K562 (cell line): ENCODE results near the gene P2RX1. TPM values are rescaled to one million over a fixed set of nuclear protein-coding genes. Genes with fewer than 3 reads are reported as not detected.

Experiments used
- CTBP1 ChIP-seq: fragments of 450-650 bp; IDR thresholded peaks from 2 replicates; pipeline ENCODE4 v1.6.1; 2016; ENCODE audit warnings: borderline replicate concordance
- CXXC5 ChIP-seq: fragments of 250-450 bp; sonication (Bioruptor Pico); IDR thresholded peaks from 2 replicates; pipeline ENCODE4 v1.8.0; 2022; ENCODE audit warnings: inconsistent platforms, mild to moderate bottlenecking, moderate library complexity
- E2F4 ChIP-seq: sonication (generic); formaldehyde crosslinking; IDR thresholded peaks from 2 replicates; pipeline ENCODE4 v1.8.0; 2022; ENCODE audit warnings: mild to moderate bottlenecking, low read depth, missing genetic modification reagents
- EP400 ChIP-seq: fragments of 450-650 bp; IDR thresholded peaks from 2 replicates; pipeline ENCODE4 v1.6.1; 2017; ENCODE audit warnings: antibody characterized with exemption, mild to moderate bottlenecking, moderate library complexity
- HDAC1 ChIP-seq, 2 experiments: fragments of 450-650 bp; IDR thresholded peaks; 2 replicates each; pipeline ENCODE4 v1.6.1; 2016 to 2017; ENCODE audit warnings: inconsistent platforms in 1 of 2, mild to moderate bottlenecking in 1 of 2, moderate library complexity in 1 of 2
- NONO ChIP-seq, 2 experiments: fragments of 200-400 bp in 1 of 2; fragments of 450-650 bp in 1 of 2; formaldehyde crosslinking in 1 of 2; IDR thresholded peaks; 2 replicates each; pipeline ENCODE4 v1.6.1; 2017; ENCODE audit warnings: low read depth in 2 of 2, mild to moderate bottlenecking in 2 of 2, moderate library complexity in 2 of 2, low read length in 1 of 2
- NR2C2 ChIP-seq, 2 experiments: fragments of 200-800 bp in 1 of 2; sonication (Bioruptor generic) in 1 of 2; sonication (generic) in 1 of 2; formaldehyde crosslinking in 1 of 2; IDR thresholded peaks; 2 replicates each; pipeline versions ENCODE4 v1.6.1 to v1.8.0; 2016 to 2022; ENCODE audit warnings: mild to moderate bottlenecking in 1 of 2, missing compliant biosample characterization in 1 of 2, missing genetic modification characterization in 1 of 2, missing genetic modification reagents in 1 of 2
- PHF8 ChIP-seq: fragments of 200-600 bp; sonication (generic); IDR thresholded peaks from 2 replicates; pipeline ENCODE4 v1.6.1; 2012; ENCODE audit warnings: mixed run types, mild to moderate bottlenecking, inconsistent platforms, low read length, moderate library complexity, borderline replicate concordance
- PKNOX1 ChIP-seq: fragments of 450-650 bp; IDR thresholded peaks from 2 replicates; pipeline ENCODE4 v1.6.1; 2016
- PRPF4 ChIP-seq: fragments of 200-400 bp; formaldehyde crosslinking; IDR thresholded peaks from one replicate; pipeline ENCODE4 v1.6.1; 2017; ENCODE audit warnings: low read length, low read depth, mild to moderate bottlenecking; ENCODE audit not compliant: insufficient read depth, poor library complexity, severe bottlenecking
- RB1 ChIP-seq: fragments of 450-650 bp; IDR thresholded peaks from 2 replicates; pipeline ENCODE4 v1.6.1; 2017; ENCODE audit warnings: low read depth, mild to moderate bottlenecking
- RBBP5 ChIP-seq: fragments of 200-600 bp; sonication (generic); IDR thresholded peaks from 2 replicates; pipeline ENCODE4 v1.6.1; 2012; ENCODE audit warnings: borderline replicate concordance, mild to moderate bottlenecking, low read length, control low read depth, inconsistent platforms; ENCODE audit not compliant: insufficient read depth, poor library complexity, severe bottlenecking
- SLC30A9 ChIP-seq: fragments of 250-450 bp; sonication (Bioruptor Pico); IDR thresholded peaks from 2 replicates; pipeline ENCODE4 v1.8.0; 2022; ENCODE audit warnings: mild to moderate bottlenecking, moderate library complexity
- SUPT5H ChIP-seq: fragments of 450-650 bp; IDR thresholded peaks from 2 replicates; pipeline ENCODE4 v1.6.1; 2016
- TBL1XR1 ChIP-seq, 2 experiments: IDR thresholded peaks; 2 replicates each; pipeline ENCODE4 v1.6.1; 2012; ENCODE audit warnings: improper control_type of control experiment in 2 of 2, low read length in 2 of 2, mild to moderate bottlenecking in 1 of 2
- VEZF1 ChIP-seq: fragments of 200-800 bp; sonication (Bioruptor generic); IDR thresholded peaks from 2 replicates; pipeline ENCODE4 v1.6.1; 2017; ENCODE audit warnings: missing genetic modification characterization, missing compliant biosample characterization
- ZBTB26 ChIP-seq: fragments of 450-650 bp; formaldehyde crosslinking; IDR thresholded peaks from 2 replicates; pipeline ENCODE4 v1.4.0; 2022; ENCODE audit warnings: missing genetic modification characterization
- ZHX1 ChIP-seq: fragments of 150-350 bp; conservative IDR thresholded peaks from 2 replicates; pipeline ENCODE4 v1.6.1; 2014; ENCODE audit warnings: low read length
- ZNF830 ChIP-seq: fragments of 250-450 bp; sonication (Bioruptor Pico); IDR thresholded peaks from 2 replicates; pipeline ENCODE4 v1.5.0; 2021; ENCODE audit warnings: mild to moderate bottlenecking
- polyA plus RNA-seq, 8 experiments: library from polyadenylated mRNA; depleted of rRNA in 4 of 8; stranded (reverse) in 5 of 8; unstranded in 3 of 8; fragments of >200 nt; fragmentation: Nextera tagmentation in 2 of 8; fragmentation: Illumina TruSeq in 1 of 8; extraction: Ambion mirVana in 2 of 8; extraction: Trizol in 1 of 8; gene quantifications; 2 replicates each; pipeline versions ENCODE4 v1.2.1 to v1.2.3, GENCODE V29; 2011 to 2014; ENCODE audit warnings: inconsistent platforms in 1 of 8, missing spikeins in 1 of 8
- total RNA-seq, 7 experiments: library from RNA; depleted of rRNA in 6 of 7; stranded (reverse); fragments of >200 nt in 6 of 7; fragmentation: Illumina TruSeq in 2 of 7; extraction: Trizol in 2 of 7; gene quantifications; 2 replicates each; pipeline versions ENCODE4 v1.2.1 to v1.2.3, GENCODE V29; 2011 to 2021; ENCODE audit warnings: low replicate concordance in 1 of 7

The P2RX1 gene
- total and polyA plus RNA-seq, 9 of the 15 experiments (the other 6 are each of a cell fraction or from before 2014, with no cell fraction given), result 0.27 to 20.3 (median 10.3) TPM

GRCh38 chr17:3893003-3893719 is 23.1 kb downstream of the P2RX1 start, which contains the start of gene CAMKK1 (continued):
- TF ChIP-seq VEZF1 (peak; percentile 93), CXXC5 (CRISPR knock-in tag) (peak; percentile 75), NR2C2 (CRISPR knock-in tag; IDR thresholded peaks at IDR 0.05) (no peak), NR2C2 (tag; IDR thresholded peaks at IDR 0.05) (peak; percentile 19; the same call in 1 of the 2 replicates), HDAC1 (IDR thresholded peaks at IDR 0.05) (peak in 1 of 2 experiments; percentile 53; a peak in 2 of 4 replicates), RB1 (peak; percentile 55; the same call in 1 of the 2 replicates), PHF8 (peak; percentile 54; the same call in 1 of the 2 replicates), SLC30A9 (CRISPR knock-in tag) (no peak), RBBP5 (peak; percentile 13), SUPT5H (peak; percentile 72), PRPF4 (no peak), NONO (IDR thresholded peaks at IDR 0.05; ENCODE audit: low read depth in 2 of 2, low read length in 1 of 2) (0 out of 4 replicates have a peak, but pooled peaks of 1 of the 2 experiments have one; percentile 21), ZHX1 (no peak), PKNOX1 (peak; percentile 96), EP400 (no peak), ZNF830 (CRISPR knock-in tag) (peak; percentile 78; the same call in 1 of the 2 replicates), TBL1XR1 (IDR thresholded peaks at IDR 0.05; ENCODE audit: low read length in 2 of 2) (no peak), CTBP1 (peak; percentile 84), ZBTB26 (CRISPR knock-in tag) (no peak), E2F4 (CRISPR knock-in tag) (no peak)
